Measurements from ENCODE around the gene MRRF. TPM values are rescaled to one million over a fixed set of nuclear protein-coding genes. Genes with fewer than 3 reads are reported as not detected.

MRRF gene
- total RNA-seq, 2 experiments from 2014 or later = 69.8 to 76.0 TPM

Other genes with a start within 250 kb of the MRRF start
- gene TTLL11, start 171.6 kb upstream of the MRRF start, total RNA-seq = 1 to 10 TPM in 1 of 2 experiments, under 1 TPM in 1; 0.56 to 1.4 TPM
- gene NDUFA8, start 105.1 kb upstream of the MRRF start, total RNA-seq = 10 to 100 TPM; 48.3 to 52.5 TPM
- not detected for gene MORN5, start 105.0 kb upstream of the MRRF start, total RNA-seq
- under 1 TPM; 0.07 to 0.22 TPM for gene LHX6, start 35.9 kb upstream of the MRRF start, total RNA-seq
- 10 to 100 TPM; 24.3 to 28.6 TPM for gene RBM18, start within 50 bp of the MRRF start, total RNA-seq
- gene PTGS1, start 106.1 kb downstream of the MRRF start, total RNA-seq = under 1 TPM in 1 of 2 experiments, not detected in 1; 0.23 TPM
- gene OR1J1, start 213.0 kb downstream of the MRRF start, total RNA-seq = not detected
- gene OR1J2, start 245.9 kb downstream of the MRRF start, total RNA-seq = not detected

Measured in activated CD8-positive, alpha-beta T cell treated with anti-CD3 and anti-CD28 coated beads for 36 hours (primary cell).